ENCODE measurements around the gene PABPN1L. TPM values are rescaled to one million over a fixed set of nuclear protein-coding genes. Genes with fewer than 3 reads are reported as not detected.

Gene PABPN1L
- total RNA-seq, 1 donor from 2014 or later: not detected

- H3K4me1 Mint-ChIP-seq: peaks cover 3% of the 10 kb centered on the region
- Histone ChIP-seq H3K27me3 (no peaks in the 10 kb centered on the region), H3F3A (ENCODE audit: low read depth) (no peaks in the 10 kb centered on the region), H3K4me3 (no peak overlapping the region), H4K20me1 (ENCODE audit: low read depth) (no peaks in the 10 kb centered on the region), H3K9ac (no peak overlapping the region), H3K4me1 (no peaks in the 10 kb centered on the region), H2AFZ (replicated peaks) (no peak overlapping the region), H3K27ac (no peak overlapping the region), H3K9me3 (ENCODE audit: low read depth) (no peaks in the 10 kb centered on the region), H3K36me3 (no peaks in the 10 kb centered on the region), H3K4me2 (no peak overlapping the region), H3K79me2 (ENCODE audit: low read depth) (no peaks in the 10 kb centered on the region)
- no peaks in the 10 kb centered on the region for H3K9me3 Mint-ChIP-seq
- peaks cover 3% of the 10 kb centered on the region for H3K36me3 Mint-ChIP-seq
- no peak for DNase-seq (ENCODE audit: low spot score)
- H3K27me3 Mint-ChIP-seq (ENCODE audit: insufficient read depth, low read depth): peaks cover 3% of the 10 kb centered on the region
- no peak overlapping the region for H3K27ac Mint-ChIP-seq
- peak overlapping the region; percentile 22 for H3K4me3 Mint-ChIP-seq
- no peak for TF ChIP-seq EZH2 (IDR thresholded peaks at IDR 0.05)
- TF ChIP-seq, protein P1, sequence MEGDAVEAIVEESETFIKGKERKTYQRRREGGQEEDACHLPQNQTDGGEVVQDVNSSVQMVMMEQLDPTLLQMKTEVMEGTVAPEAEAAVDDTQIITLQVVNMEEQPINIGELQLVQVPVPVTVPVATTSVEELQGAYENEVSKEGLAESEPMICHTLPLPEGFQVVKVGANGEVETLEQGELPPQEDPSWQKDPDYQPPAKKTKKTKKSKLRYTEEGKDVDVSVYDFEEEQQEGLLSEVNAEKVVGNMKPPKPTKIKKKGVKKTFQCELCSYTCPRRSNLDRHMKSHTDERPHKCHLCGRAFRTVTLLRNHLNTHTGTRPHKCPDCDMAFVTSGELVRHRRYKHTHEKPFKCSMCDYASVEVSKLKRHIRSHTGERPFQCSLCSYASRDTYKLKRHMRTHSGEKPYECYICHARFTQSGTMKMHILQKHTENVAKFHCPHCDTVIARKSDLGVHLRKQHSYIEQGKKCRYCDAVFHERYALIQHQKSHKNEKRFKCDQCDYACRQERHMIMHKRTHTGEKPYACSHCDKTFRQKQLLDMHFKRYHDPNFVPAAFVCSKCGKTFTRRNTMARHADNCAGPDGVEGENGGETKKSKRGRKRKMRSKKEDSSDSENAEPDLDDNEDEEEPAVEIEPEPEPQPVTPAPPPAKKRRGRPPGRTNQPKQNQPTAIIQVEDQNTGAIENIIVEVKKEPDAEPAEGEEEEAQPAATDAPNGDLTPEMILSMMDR (IDR thresholded peaks at IDR 0.05): no peak
- TF ChIP-seq EZH2phosphoT487 (IDR thresholded peaks at IDR 0.05): no peak
Observed at GRCh38 chr16:88818575-88818874, 47.9 kb downstream of the PABPN1L start.

- Mint-ChIP-seq H3K4me3 (no peak overlapping the region), H3K27me3 (ENCODE audit: insufficient read depth, low read depth) (peaks cover 3% of the 10 kb centered on the region), H3K36me3 (peaks cover 3% of the 10 kb centered on the region), H3K4me1 (peaks cover 3% of the 10 kb centered on the region), H3K9me3 (no peaks in the 10 kb centered on the region), H3K27ac (no peak overlapping the region)
- Histone ChIP-seq H3K27me3 (no peaks in the 10 kb centered on the region), H4K20me1 (ENCODE audit: low read depth) (no peaks in the 10 kb centered on the region), H3K4me3 (no peak overlapping the region), H3F3A (ENCODE audit: low read depth) (peaks cover 2% of the 10 kb centered on the region), H3K4me1 (no peaks in the 10 kb centered on the region), H3K9me3 (ENCODE audit: low read depth) (no peaks in the 10 kb centered on the region), H3K36me3 (no peaks in the 10 kb centered on the region), H3K79me2 (ENCODE audit: low read depth) (no peaks in the 10 kb centered on the region), H2AFZ (replicated peaks) (no peak overlapping the region), H3K4me2 (no peak overlapping the region), H3K27ac (no peak overlapping the region), H3K9ac (no peak overlapping the region)
- TF ChIP-seq EZH2 (IDR thresholded peaks at IDR 0.05) (no peak), EZH2phosphoT487 (IDR thresholded peaks at IDR 0.05) (no peak)
- TF ChIP-seq, protein P1 (IDR thresholded peaks at IDR 0.05): no peak
- no peak for DNase-seq (ENCODE audit: low spot score)
Observed at GRCh38 chr16:88817785-88818574, 48.5 kb downstream of the PABPN1L start.

GRCh38 chr16:88816736-88817535 lies 49.5 kb downstream of the PABPN1L start:
- Histone ChIP-seq H3K4me2 (no peak overlapping the region), H2AFZ (replicated peaks) (no peak overlapping the region), H3K27me3 (no peaks in the 10 kb centered on the region), H3K4me1 (no peaks in the 10 kb centered on the region), H4K20me1 (ENCODE audit: low read depth) (no peaks in the 10 kb centered on the region), H3K9me3 (ENCODE audit: low read depth) (no peaks in the 10 kb centered on the region), H3K36me3 (no peaks in the 10 kb centered on the region), H3K9ac (peak overlapping the region; percentile 42), H3F3A (ENCODE audit: low read depth) (peaks cover 12% of the 10 kb centered on the region), H3K79me2 (ENCODE audit: low read depth) (no peaks in the 10 kb centered on the region), H3K27ac (no peak overlapping the region), H3K4me3 (no peak overlapping the region)
- no peak for DNase-seq (ENCODE audit: low spot score)
- H3K27me3 Mint-ChIP-seq (ENCODE audit: insufficient read depth, low read depth): peaks cover 3% of the 10 kb centered on the region
- H3K4me3 Mint-ChIP-seq: no peak overlapping the region
- no peaks in the 10 kb centered on the region for H3K36me3 Mint-ChIP-seq
- TF ChIP-seq EZH2 (IDR thresholded peaks at IDR 0.05) (no peak), EZH2phosphoT487 (IDR thresholded peaks at IDR 0.05) (no peak)
- TF ChIP-seq, protein P1 (IDR thresholded peaks at IDR 0.05): no peak
- H3K27ac Mint-ChIP-seq: no peak overlapping the region
- no peaks in the 10 kb centered on the region for H3K9me3 Mint-ChIP-seq
- H3K4me1 Mint-ChIP-seq: peaks cover 3% of the 10 kb centered on the region

Measured in neural progenitor cell (in vitro differentiated cells).